Natural killer cell (primary cell): ENCODE measurements around the gene PCSK4. TPM values are rescaled to one million over a fixed set of nuclear protein-coding genes. Genes with fewer than 3 reads are reported as not detected.

Source experiments
- ATAC-seq, 3 donors: fragments of 150-1000 bp in 2 of 3; fragments of 200-7000 bp in 1 of 3; cut with Tn5 transposase; 1 replicate in 1 of 3; 2 replicates in 2 of 3; pipeline ENCODE4 v1.10.0; 2021; ENCODE audit warnings: mild to moderate bottlenecking in 2 of 3, moderate library complexity in 2 of 3
- DNase-seq, 2 donors: peaks; one replicate each; pipeline versions ENCODE4 v3.0.0 to v3.0.0-alpha.2; 2013 to 2021; ENCODE audit warnings: mixed read lengths in 1 of 2
- H3K27ac ChIP-seq: one replicate; pipeline ENCODE4 v1.5.1; 2013; ENCODE audit warnings: mild to moderate bottlenecking, low read length
- H3K27me3 ChIP-seq: one replicate; pipeline ENCODE4 v1.6.1; 2013; ENCODE audit warnings: low read length; ENCODE audit not compliant: control insufficient read depth, insufficient read depth
- H3K36me3 ChIP-seq: one replicate; pipeline ENCODE4 v1.6.1; 2013; ENCODE audit warnings: low read length; ENCODE audit not compliant: control insufficient read depth, insufficient read depth
- H3K4me1 ChIP-seq: one replicate; pipeline ENCODE4 v1.6.1; 2013; ENCODE audit warnings: low read length; ENCODE audit not compliant: control insufficient read depth, insufficient read depth
- H3K4me3 ChIP-seq: one replicate; pipeline ENCODE4 v1.5.1; 2013; ENCODE audit warnings: low read length
- H3K9me3 ChIP-seq: one replicate; pipeline ENCODE4 v1.6.1; 2013; ENCODE audit warnings: low read length; ENCODE audit not compliant: control insufficient read depth, insufficient read depth
- H3K27ac Mint-ChIP-seq, 2 donors: one replicate each; pipeline ENCODE4 v1.8.0; 2022; ENCODE audit warnings: mild to moderate bottlenecking in 2 of 2, mixed read lengths in 2 of 2, moderate library complexity in 1 of 2
- H3K27me3 Mint-ChIP-seq, 2 donors: one replicate each; pipeline ENCODE4 v1.8.0; 2022; ENCODE audit warnings: low read depth in 2 of 2, mixed read lengths in 2 of 2
- H3K36me3 Mint-ChIP-seq: one replicate; pipeline ENCODE4 v1.8.0; 2022; ENCODE audit warnings: mixed read lengths
- H3K4me1 Mint-ChIP-seq, 2 donors: one replicate each; pipeline ENCODE4 v1.8.0; 2022; ENCODE audit warnings: mixed read lengths in 2 of 2
- H3K4me3 Mint-ChIP-seq: one replicate; pipeline ENCODE4 v1.8.0; 2022; ENCODE audit warnings: mild to moderate bottlenecking, moderate library complexity, mixed read lengths
- H3K9me3 Mint-ChIP-seq, 2 donors: one replicate each; pipeline ENCODE4 v1.8.0; 2022; ENCODE audit warnings: mixed read lengths in 2 of 2
- WGBS: methylation state at CpG from one replicate; pipeline ENCODE4 v1.1.7; 2013; ENCODE audit warnings: missing lambda C conversion rate; ENCODE audit not compliant: insufficient coverage; 5-methylcytosine and 5-hydroxymethylcytosine counted together
- intact Hi-C: fragments of 100-400 bp; cut with micrococcal nuclease; formaldehyde crosslinking; loops from one replicate; pipeline ENCODE4 v1.14.2; 2022
- total RNA-seq, 4 donors: library from RNA; stranded (reverse); fragments of 120-200 nt in 1 of 4; gene quantifications; one replicate each; pipeline versions ENCODE4 v1.2.3 to v1.2.4, GENCODE V29; 2013 to 2022
- TF ChIP-seq, protein P1 (sequence below): fragments of 200-600 bp; IDR thresholded peaks from one replicate; pipeline ENCODE4 v1.8.0; 2022; ENCODE audit warnings: antibody characterized with exemption

PCSK4 gene
- total RNA-seq, 3 donors from 2014 or later (not counting 1 experiment from before 2014, with no cell fraction given): 4.1 to 6.0 (median 5.3) TPM

DNA sequence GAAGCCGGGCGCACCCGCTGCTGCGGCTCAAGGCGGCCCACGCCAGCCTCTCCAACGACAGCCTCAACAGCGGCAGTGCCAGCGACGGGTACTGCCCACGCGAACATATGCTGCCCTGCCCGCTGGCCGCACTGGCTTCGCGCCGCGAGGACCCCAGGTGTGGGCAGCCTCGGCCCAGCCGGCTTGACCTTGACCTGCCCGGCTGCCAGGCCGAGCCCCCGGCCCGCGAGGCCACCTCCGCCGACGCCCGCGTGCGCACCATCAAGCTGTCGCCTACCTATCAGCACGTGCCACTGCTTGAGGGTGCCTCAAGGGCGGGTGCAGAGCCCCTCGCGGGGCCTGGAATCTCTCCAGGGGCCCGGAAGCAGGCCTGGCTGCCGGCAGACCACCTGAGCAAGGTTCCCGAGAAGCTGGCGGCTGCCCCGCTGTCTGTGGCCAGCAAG is 24.1 kb downstream of the PCSK4 start:
- H3K4me3 ChIP-seq: no peak overlapping the region
- Mint-ChIP-seq H3K4me3 (no peak overlapping the region), H3K27ac (no peak overlapping the region), H3K36me3 (no peaks in the 10 kb centered on the region), H3K9me3 (no peaks in the 10 kb centered on the region), H3K27me3 (peaks cover 0 to 3% of the 10 kb centered on the region in 2 donors), H3K4me1 (peaks cover 0 to 8% of the 10 kb centered on the region in 2 donors)
- intact Hi-C loops: no loop called here
- DNase-seq (no peak), ATAC-seq (no peak)
- H3K4me1 ChIP-seq: peaks cover 44% of the 10 kb centered on the region
- WGBS: 60% methylated on average over 41 of the region's 41 CpGs
- H3K9me3 ChIP-seq: no peaks in the 10 kb centered on the region
- peaks cover 16% of the 10 kb centered on the region for H3K27me3 ChIP-seq
- TF ChIP-seq, protein P1, sequence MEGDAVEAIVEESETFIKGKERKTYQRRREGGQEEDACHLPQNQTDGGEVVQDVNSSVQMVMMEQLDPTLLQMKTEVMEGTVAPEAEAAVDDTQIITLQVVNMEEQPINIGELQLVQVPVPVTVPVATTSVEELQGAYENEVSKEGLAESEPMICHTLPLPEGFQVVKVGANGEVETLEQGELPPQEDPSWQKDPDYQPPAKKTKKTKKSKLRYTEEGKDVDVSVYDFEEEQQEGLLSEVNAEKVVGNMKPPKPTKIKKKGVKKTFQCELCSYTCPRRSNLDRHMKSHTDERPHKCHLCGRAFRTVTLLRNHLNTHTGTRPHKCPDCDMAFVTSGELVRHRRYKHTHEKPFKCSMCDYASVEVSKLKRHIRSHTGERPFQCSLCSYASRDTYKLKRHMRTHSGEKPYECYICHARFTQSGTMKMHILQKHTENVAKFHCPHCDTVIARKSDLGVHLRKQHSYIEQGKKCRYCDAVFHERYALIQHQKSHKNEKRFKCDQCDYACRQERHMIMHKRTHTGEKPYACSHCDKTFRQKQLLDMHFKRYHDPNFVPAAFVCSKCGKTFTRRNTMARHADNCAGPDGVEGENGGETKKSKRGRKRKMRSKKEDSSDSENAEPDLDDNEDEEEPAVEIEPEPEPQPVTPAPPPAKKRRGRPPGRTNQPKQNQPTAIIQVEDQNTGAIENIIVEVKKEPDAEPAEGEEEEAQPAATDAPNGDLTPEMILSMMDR: no peak
- H3K36me3 ChIP-seq: no peaks in the 10 kb centered on the region
- H3K27ac ChIP-seq: no peak overlapping the region

DNA sequence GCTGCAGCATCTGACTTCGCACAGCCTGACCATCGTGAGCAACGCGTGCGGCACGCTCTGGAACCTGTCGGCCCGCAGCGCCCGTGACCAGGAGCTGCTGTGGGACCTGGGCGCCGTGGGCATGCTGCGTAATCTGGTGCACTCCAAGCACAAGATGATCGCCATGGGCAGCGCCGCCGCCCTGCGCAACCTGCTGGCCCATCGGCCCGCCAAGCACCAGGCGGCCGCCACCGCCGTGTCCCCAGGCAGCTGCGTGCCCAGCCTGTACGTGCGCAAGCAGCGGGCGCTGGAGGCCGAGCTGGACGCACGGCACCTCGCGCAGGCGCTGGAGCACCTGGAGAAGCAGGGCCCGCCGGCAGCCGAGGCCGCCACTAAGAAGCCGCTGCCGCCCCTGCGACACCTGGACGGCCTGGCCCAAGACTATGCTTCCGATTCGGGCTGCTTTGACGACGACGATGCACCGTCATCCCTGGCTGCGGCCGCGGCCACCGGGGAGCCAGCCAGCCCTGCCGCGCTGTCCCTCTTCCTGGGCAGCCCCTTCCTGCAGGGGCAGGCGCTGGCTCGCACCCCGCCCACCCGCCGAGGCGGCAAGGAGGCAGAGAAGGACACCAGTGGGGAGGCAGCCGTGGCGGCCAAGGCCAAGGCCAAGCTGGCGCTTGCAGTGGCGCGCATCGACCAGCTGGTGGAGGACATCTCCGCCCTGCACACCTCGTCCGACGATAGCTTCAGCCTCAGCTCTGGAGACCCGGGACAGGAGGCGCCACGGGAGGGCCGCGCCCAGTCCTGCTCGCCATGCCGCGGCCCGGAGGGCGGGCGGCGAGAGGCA is 24.7 kb downstream of the PCSK4 start:
- TF ChIP-seq, protein P1: peak; percentile 17
- DNase-seq (peak in 1 of 2 donors; percentile 65), ATAC-seq (peak in 2 of 3 donors; percentile 27 to 45)
- Histone ChIP-seq H3K27ac (no peak overlapping the region), H3K27me3 (peaks cover 13% of the 10 kb centered on the region), H3K36me3 (peaks cover 3% of the 10 kb centered on the region), H3K4me1 (peaks cover 38% of the 10 kb centered on the region), H3K9me3 (no peaks in the 10 kb centered on the region), H3K4me3 (no peak overlapping the region)
- Mint-ChIP-seq H3K9me3 (no peaks in the 10 kb centered on the region), H3K36me3 (no peaks in the 10 kb centered on the region), H3K27me3 (peaks cover 0 to 3% of the 10 kb centered on the region in 2 donors), H3K27ac (no peak overlapping the region), H3K4me1 (peaks cover 0 to 5% of the 10 kb centered on the region in 2 donors), H3K4me3 (no peak overlapping the region)
- 50% methylated on average over 83 of the region's 83 CpGs for WGBS
- intact Hi-C loops: no loop called here

DNA sequence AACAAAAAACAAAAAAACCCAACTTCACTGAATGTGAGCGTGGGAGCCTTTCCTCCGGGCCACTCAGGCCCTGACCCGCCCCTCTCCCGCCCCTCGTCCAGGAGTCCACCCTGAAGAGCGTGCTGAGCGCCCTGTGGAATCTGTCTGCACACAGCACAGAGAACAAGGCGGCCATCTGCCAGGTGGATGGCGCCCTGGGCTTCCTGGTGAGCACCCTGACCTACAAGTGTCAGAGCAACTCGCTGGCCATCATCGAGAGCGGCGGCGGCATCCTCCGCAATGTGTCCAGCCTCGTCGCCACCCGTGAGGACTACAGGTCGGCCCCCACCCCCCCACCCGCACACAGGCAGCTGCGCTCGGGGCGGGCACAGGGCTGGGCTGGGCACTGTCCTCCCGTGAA is 28.3 kb downstream of the PCSK4 start:
- Mint-ChIP-seq H3K4me3 (no peak overlapping the region), H3K27ac (no peak overlapping the region), H3K9me3 (no peaks in the 10 kb centered on the region), H3K27me3 (no peaks in the 10 kb centered on the region), H3K4me1 (peaks cover 0 to 5% of the 10 kb centered on the region in 2 donors), H3K36me3 (no peaks in the 10 kb centered on the region)
- Histone ChIP-seq H3K36me3 (peaks cover 3% of the 10 kb centered on the region), H3K9me3 (no peaks in the 10 kb centered on the region), H3K4me1 (peaks cover 17% of the 10 kb centered on the region), H3K27ac (no peak overlapping the region), H3K4me3 (no peak overlapping the region), H3K27me3 (peaks cover 16% of the 10 kb centered on the region)
- ATAC-seq: no peak
- intact Hi-C loops: no loop called here
- DNase-seq: no peak
- TF ChIP-seq, protein P1: no peak
- WGBS: 94% methylated on average over 24 of the region's 24 CpGs
